ENCODE measurements around the gene TPK1. TPM values are rescaled to one million over a fixed set of nuclear protein-coding genes. Genes with fewer than 3 reads are reported as not detected.
"Not testable (repeated sequence)": the region's sequence is repeated elsewhere in the genome, so short reads cannot be mapped to it uniquely, and the experiment has no call there.

The TPK1 gene
- total and polyA plus RNA-seq, 8 donors, result 1.4 to 3.6 (median 2.2) TPM

DNA sequence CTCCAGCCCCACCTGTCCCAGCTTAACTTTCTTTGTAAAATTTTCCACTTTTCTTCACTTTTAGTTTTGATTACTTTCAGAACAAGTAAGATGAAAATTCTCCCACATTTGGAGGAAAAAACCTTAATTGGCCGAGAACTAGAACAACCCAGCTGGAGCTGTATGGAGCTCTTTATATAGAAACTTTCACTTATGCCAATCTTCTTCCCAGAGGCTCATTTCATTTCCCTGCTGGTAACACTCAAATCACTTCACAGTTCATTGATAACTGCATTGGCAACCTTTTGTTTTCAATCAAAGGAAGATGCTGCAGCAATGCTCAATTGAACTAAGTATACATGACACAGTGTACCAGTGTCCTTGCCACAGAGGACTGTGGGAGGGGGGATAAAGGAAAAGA, 256.2 kb downstream of the TPK1 start:
- 80 to 87% methylated on average over 1 of the region's 1 CpG for WGBS, 2 donors
- no peak for ATAC-seq
- no peaks in the 10 kb centered on the region for H3K9me3 ChIP-seq
- H3K27ac ChIP-seq, result no peak overlapping the region
- TF ChIP-seq, protein P1, sequence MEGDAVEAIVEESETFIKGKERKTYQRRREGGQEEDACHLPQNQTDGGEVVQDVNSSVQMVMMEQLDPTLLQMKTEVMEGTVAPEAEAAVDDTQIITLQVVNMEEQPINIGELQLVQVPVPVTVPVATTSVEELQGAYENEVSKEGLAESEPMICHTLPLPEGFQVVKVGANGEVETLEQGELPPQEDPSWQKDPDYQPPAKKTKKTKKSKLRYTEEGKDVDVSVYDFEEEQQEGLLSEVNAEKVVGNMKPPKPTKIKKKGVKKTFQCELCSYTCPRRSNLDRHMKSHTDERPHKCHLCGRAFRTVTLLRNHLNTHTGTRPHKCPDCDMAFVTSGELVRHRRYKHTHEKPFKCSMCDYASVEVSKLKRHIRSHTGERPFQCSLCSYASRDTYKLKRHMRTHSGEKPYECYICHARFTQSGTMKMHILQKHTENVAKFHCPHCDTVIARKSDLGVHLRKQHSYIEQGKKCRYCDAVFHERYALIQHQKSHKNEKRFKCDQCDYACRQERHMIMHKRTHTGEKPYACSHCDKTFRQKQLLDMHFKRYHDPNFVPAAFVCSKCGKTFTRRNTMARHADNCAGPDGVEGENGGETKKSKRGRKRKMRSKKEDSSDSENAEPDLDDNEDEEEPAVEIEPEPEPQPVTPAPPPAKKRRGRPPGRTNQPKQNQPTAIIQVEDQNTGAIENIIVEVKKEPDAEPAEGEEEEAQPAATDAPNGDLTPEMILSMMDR (IDR thresholded peaks at IDR 0.05), result no peak
- H3K27me3 ChIP-seq, result no peaks in the 10 kb centered on the region
- H3K36me3 ChIP-seq, result no peaks in the 10 kb centered on the region
- H3K4me1 ChIP-seq, result no peaks in the 10 kb centered on the region
- intact Hi-C loops (cut with DNase I), result no loop called here
- FAIRE-seq, result no peak
- H3K4me3 ChIP-seq, result no peak overlapping the region
- DNase-seq, result no peak

DNA sequence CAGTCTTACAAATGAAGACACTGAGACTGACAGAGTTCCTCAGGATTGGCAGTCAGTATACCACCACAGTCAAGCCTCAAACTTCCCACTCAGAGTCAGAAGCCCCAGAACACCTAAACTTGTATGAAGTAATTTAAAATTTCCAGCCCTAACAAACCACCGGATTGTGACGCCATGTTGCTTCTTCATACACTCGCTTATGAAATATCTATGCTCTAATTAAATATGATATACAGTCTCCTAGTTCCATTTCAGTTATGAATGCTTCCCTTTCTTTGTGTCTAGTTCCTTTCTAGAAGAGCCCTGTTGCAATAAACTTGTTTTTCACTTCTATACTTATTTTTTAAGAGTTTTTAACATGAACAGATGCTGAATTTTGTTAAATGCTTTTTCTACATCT, 260.4 kb downstream of the TPK1 start:
- FAIRE-seq, result no peak
- no peak for DNase-seq
- no peaks in the 10 kb centered on the region for H3K4me1 ChIP-seq
- H3K27me3 ChIP-seq, result no peaks in the 10 kb centered on the region
- no peaks in the 10 kb centered on the region for H3K36me3 ChIP-seq
- 88% methylated on average over 3 of the region's 3 CpGs for WGBS, 2 donors
- H3K27ac ChIP-seq, result no peak overlapping the region
- H3K4me3 ChIP-seq, result no peak overlapping the region
- no peaks in the 10 kb centered on the region for H3K9me3 ChIP-seq
- TF ChIP-seq, protein P1 (IDR thresholded peaks at IDR 0.05), result no peak
- ATAC-seq, result no peak
- intact Hi-C loops (cut with DNase I), result no loop called here

DNA sequence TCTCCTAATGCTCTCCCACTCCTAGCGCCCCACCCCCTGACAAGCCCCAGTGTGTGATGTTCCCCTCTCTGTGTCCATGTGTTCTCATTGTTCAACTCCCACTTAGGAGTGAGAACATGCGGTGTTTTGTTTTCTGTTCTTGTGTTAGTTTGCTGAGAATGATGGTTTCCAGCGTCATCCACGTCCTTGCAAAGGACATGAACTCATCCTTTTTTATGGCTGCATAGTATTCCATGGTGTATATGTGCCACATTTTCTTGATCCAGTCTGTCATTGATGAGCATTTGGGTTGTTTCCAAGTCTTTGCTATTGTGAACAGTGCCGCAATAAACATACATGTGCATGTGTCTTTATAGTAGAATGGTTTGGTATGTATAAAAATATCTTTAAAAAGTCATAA, 261.1 kb downstream of the TPK1 start:
- H3K4me3 ChIP-seq; intact Hi-C loops (cut with DNase I); H3K4me1 ChIP-seq; FAIRE-seq; H3K9me3 ChIP-seq; H3K27ac ChIP-seq; H3K27me3 ChIP-seq; DNase-seq; H3K36me3 ChIP-seq; ATAC-seq: not testable (repeated sequence)
- WGBS, 2 donors, result 91 to 92% methylated on average over 5 of the region's 5 CpGs

DNA sequence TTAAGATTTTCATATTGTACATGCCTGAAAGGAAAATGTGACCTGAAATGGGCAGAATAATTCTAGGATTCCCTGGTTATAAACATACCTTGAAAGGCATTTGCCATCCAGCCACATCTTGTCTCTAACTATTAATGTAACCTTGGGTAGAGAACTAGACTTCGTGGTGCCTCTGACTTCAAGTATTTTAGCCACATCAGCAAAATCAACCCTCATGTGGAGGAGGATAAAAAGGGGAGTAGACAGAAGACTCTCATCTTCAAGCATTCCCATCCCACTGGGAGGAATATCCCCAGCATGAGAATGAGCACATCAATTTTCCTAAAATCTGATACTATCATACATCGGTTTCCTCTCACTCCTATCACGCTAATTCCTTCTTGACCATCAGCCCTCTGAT, 267.6 kb downstream of the TPK1 start:
- intact Hi-C loops (cut with DNase I), result no loop called here
- no peak overlapping the region for H3K27ac ChIP-seq
- ATAC-seq (no peak), DNase-seq (no peak), FAIRE-seq (no peak)
- H3K4me1 ChIP-seq, result no peaks in the 10 kb centered on the region
- no peaks in the 10 kb centered on the region for H3K9me3 ChIP-seq
- no peak overlapping the region for H3K4me3 ChIP-seq
- no peaks in the 10 kb centered on the region for H3K36me3 ChIP-seq
- TF ChIP-seq, protein P1 (IDR thresholded peaks at IDR 0.05), result no peak
- H3K27me3 ChIP-seq, result no peaks in the 10 kb centered on the region
- 81 to 94% methylated on average over 3 of the region's 3 CpGs for WGBS, 2 donors

DNA sequence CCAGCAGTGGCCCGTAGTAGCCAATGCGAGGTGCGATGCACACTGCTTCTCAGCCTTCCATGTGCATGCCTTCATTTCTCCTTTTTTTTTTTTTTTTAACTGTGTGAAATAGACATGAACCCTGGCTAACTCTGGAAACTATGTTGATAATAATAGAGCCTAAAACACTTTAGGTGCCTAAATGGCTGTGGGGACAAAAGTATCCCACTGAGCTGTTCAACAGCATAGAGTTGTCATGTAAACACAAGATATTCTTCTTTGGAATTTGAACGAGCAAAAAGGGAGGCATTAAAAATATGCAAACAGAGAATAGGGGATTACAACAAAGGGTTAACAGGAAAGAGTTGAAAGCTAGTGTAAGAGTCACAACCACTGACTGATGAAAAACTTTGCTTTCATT, 270.3 kb downstream of the TPK1 start:
- H3K9me3 ChIP-seq, result peaks cover 0 to 2% (median 0%) of the 10 kb centered on the region in 4 donors
- 85 to 86% methylated on average over 4 of the region's 4 CpGs for WGBS, 2 donors
- FAIRE-seq (no peak), DNase-seq (no peak), ATAC-seq (no peak)
- H3K27ac ChIP-seq, result no peak overlapping the region
- no peaks in the 10 kb centered on the region for H3K27me3 ChIP-seq
- TF ChIP-seq, protein P1 (IDR thresholded peaks at IDR 0.05), result no peak
- intact Hi-C loops (cut with DNase I), result no loop called here
- no peaks in the 10 kb centered on the region for H3K36me3 ChIP-seq
- H3K4me3 ChIP-seq, result no peak overlapping the region
- no peaks in the 10 kb centered on the region for H3K4me1 ChIP-seq

DNA sequence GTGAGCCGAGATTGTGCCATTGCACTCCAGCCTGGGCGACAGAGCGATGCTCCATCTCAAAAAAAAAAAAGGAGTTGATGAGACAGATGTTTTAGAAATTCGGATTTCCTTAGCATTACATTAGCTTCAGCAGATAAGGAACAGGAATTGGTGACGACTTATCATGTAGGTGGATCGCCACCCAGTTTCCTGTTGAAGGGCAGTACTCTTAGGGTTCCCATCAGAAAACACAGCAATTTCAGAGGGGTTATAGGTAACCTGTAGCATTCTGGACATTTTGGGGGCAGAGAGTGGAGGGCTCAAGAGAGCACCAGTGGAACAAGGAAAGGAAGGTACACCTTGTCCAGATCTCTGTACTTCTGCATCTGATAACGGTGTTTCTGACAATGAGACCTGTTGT, 286.0 kb downstream of the TPK1 start:
- Histone ChIP-seq H3K4me1 (no peaks in the 10 kb centered on the region), H3K4me3 (no peak overlapping the region), H3K27me3 (no peaks in the 10 kb centered on the region), H3K9me3 (no peaks in the 10 kb centered on the region), H3K27ac (no peak overlapping the region), H3K36me3 (no peaks in the 10 kb centered on the region)
- no peak for DNase-seq
- intact Hi-C loops (cut with DNase I), result no loop called here
- no peak for FAIRE-seq
- TF ChIP-seq, protein P1 (IDR thresholded peaks at IDR 0.05), result no peak
- WGBS, 2 donors, result 84 to 91% methylated on average over 7 of the region's 7 CpGs
- no peak for ATAC-seq
